Endothelial cell (in vitro differentiated cells): ENCODE measurements around the gene LYPLAL1. TPM values are rescaled to one million over a fixed set of nuclear protein-coding genes. Genes with fewer than 3 reads are reported as not detected.
A peak's percentile ranks its signal among the peaks of the same experiment; 100 is the strongest.

Experiments used
- DNase-seq: peaks from one replicate; pipeline ENCODE4 v3.0.0; 2021; ENCODE audit warnings: low spot score
- H3K27ac Mint-ChIP-seq: one replicate; pipeline ENCODE4 v1.8.0; 2021; ENCODE audit warnings: mixed read lengths, inconsistent platforms; ENCODE audit not compliant: unreplicated experiment
- H3K27me3 Mint-ChIP-seq: one replicate; pipeline ENCODE4 v1.8.0; 2021; ENCODE audit warnings: mild to moderate bottlenecking, moderate library complexity, mixed read lengths, inconsistent platforms; ENCODE audit not compliant: unreplicated experiment
- H3K36me3 Mint-ChIP-seq: one replicate; pipeline ENCODE4 v1.8.0; 2021; ENCODE audit warnings: mild to moderate bottlenecking, low read depth, mixed read lengths, inconsistent platforms; ENCODE audit not compliant: unreplicated experiment
- H3K4me1 Mint-ChIP-seq: one replicate; pipeline ENCODE4 v1.8.0; 2021; ENCODE audit warnings: mild to moderate bottlenecking, mixed read lengths, inconsistent platforms; ENCODE audit not compliant: unreplicated experiment
- H3K4me3 Mint-ChIP-seq: one replicate; pipeline ENCODE4 v1.8.0; 2021; ENCODE audit warnings: mild to moderate bottlenecking, mixed read lengths, inconsistent platforms; ENCODE audit not compliant: unreplicated experiment
- H3K9me3 Mint-ChIP-seq: one replicate; pipeline ENCODE4 v1.8.0; 2021; ENCODE audit warnings: mixed read lengths, inconsistent platforms; ENCODE audit not compliant: unreplicated experiment
- total RNA-seq: library from RNA; stranded (reverse); fragmentation: NEBNext Ultra II Directional; extraction: Animal tissue kit (Norgen Biotek cat#: 25700); gene quantifications from one replicate; pipeline ENCODE4 v1.2.1, GENCODE V29; 2021; ENCODE audit not compliant: unreplicated experiment
- TF ChIP-seq, protein P1 (sequence below): fragments of 200-600 bp; sonication (generic); IDR thresholded peaks from one replicate; pipeline ENCODE4 v1.5.0; 2021; ENCODE audit warnings: antibody characterized with exemption; ENCODE audit not compliant: unreplicated experiment

Gene LYPLAL1
- total RNA-seq, 1 donor from 2014 or later: 20.7 TPM

DNA sequence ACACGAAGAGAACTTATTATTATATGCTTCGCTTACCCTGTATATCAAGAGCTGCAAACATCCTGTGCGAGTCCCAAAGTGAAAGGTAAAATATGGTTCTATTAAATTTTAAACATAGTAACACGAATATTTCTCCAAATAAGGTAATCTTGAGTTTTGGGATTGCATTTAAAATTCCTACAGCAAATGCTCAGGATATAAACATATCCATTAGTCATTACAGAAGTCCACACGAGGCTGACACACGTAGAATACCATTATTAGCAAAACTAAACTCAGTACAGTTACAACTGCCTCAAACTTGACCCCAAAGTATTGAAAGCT is 282 bp upstream of the LYPLAL1 start:
- TF ChIP-seq, protein P1, sequence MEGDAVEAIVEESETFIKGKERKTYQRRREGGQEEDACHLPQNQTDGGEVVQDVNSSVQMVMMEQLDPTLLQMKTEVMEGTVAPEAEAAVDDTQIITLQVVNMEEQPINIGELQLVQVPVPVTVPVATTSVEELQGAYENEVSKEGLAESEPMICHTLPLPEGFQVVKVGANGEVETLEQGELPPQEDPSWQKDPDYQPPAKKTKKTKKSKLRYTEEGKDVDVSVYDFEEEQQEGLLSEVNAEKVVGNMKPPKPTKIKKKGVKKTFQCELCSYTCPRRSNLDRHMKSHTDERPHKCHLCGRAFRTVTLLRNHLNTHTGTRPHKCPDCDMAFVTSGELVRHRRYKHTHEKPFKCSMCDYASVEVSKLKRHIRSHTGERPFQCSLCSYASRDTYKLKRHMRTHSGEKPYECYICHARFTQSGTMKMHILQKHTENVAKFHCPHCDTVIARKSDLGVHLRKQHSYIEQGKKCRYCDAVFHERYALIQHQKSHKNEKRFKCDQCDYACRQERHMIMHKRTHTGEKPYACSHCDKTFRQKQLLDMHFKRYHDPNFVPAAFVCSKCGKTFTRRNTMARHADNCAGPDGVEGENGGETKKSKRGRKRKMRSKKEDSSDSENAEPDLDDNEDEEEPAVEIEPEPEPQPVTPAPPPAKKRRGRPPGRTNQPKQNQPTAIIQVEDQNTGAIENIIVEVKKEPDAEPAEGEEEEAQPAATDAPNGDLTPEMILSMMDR: no peak
- no peak overlapping the region for H3K27ac Mint-ChIP-seq
- no peaks in the 10 kb centered on the region for H3K36me3 Mint-ChIP-seq
- H3K4me3 Mint-ChIP-seq: peak overlapping the region; percentile 99
- no peaks in the 10 kb centered on the region for H3K9me3 Mint-ChIP-seq
- no peak for DNase-seq
- peaks cover 12% of the 10 kb centered on the region for H3K4me1 Mint-ChIP-seq
- no peaks in the 10 kb centered on the region for H3K27me3 Mint-ChIP-seq

DNA sequence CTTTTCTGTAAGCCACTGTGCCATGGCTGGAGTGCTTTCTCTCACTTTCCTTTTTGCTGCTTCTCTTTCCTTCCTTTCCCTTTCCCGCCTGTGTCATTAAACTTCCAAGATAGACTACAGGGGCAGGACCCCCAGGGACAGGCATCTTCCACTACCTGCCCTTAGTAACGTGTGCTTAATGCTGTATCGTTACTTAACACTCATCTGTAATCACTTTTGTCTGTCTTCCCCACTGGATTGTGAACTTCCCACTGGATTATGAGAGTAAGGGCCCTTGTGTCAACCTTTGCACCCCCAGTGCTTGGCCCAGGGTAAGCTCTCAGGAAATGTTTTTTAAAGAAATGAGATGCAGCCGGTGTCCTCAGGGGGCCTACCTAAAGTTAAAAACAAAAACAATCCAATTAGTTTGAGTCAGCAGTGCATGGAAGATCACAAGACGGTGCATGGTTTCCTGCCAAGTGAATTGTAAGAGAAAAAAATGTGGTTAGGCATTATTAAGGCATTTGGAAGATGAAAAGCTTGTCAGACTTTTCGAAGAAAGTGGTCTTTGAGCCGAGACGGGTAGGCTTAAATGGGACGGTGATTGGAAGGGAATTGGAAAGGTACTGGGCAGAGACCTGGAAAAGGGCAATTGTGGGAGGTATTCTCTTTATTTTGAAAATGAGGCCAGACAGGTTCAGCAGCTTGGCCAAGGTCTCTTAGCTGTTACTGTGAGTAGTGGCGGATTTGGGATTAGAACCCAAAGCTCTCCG is 958 bp downstream of the LYPLAL1 start:
- TF ChIP-seq, protein P1: no peak
- peak overlapping the region; percentile 98 for H3K27ac Mint-ChIP-seq
- H3K4me1 Mint-ChIP-seq: peaks cover 12% of the 10 kb centered on the region
- no peaks in the 10 kb centered on the region for H3K36me3 Mint-ChIP-seq
- H3K9me3 Mint-ChIP-seq: no peaks in the 10 kb centered on the region
- no peak for DNase-seq
- peak overlapping the region; percentile 99 for H3K4me3 Mint-ChIP-seq
- no peaks in the 10 kb centered on the region for H3K27me3 Mint-ChIP-seq

DNA sequence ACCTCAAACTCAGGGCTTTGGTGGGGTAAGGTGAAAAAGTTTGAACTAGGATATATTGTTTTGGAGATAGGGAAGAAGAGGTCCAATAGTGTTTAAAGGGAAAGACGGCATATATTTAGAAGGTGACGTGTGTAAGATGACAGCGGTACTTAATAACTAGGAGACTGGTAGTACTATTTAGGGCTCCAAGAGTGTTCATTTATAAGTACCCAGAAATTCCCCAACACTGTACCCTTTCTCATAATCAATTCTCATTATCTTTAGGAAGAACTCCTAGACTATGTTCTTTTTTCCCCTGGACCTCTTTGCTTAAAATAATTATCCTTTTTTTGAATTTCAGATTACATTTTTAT is 1.5 kb downstream of the LYPLAL1 start:
- H3K4me3 Mint-ChIP-seq: peak overlapping the region; percentile 99
- no peak for DNase-seq
- H3K4me1 Mint-ChIP-seq: peaks cover 12% of the 10 kb centered on the region
- no peaks in the 10 kb centered on the region for H3K9me3 Mint-ChIP-seq
- TF ChIP-seq, protein P1: no peak
- H3K36me3 Mint-ChIP-seq: no peaks in the 10 kb centered on the region
- no peaks in the 10 kb centered on the region for H3K27me3 Mint-ChIP-seq
- no peak overlapping the region for H3K27ac Mint-ChIP-seq

DNA sequence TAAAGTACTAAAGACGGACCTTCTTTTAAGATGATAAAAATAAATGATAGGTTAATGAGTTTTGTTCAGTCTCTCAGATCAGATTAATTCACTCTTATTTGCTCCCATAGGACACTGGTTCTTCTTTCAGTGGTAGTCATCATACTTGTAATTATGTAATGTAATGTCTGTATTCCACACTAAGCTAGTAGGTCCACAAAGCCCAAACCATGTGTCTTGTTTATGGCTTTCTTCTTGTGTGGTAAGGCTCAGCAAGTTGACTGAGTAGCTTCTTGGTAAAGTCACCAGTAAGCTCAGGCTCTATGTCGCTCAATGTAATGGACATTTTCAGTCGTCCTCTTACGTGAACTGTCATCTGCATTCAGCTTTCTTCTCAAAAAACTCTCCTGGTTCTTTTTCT is 2.5 kb downstream of the LYPLAL1 start:
- TF ChIP-seq, protein P1: no peak
- H3K4me3 Mint-ChIP-seq: no peak overlapping the region
- H3K36me3 Mint-ChIP-seq: no peaks in the 10 kb centered on the region
- no peaks in the 10 kb centered on the region for H3K9me3 Mint-ChIP-seq
- no peaks in the 10 kb centered on the region for H3K27me3 Mint-ChIP-seq
- no peak overlapping the region for H3K27ac Mint-ChIP-seq
- no peak for DNase-seq
- peaks cover 12% of the 10 kb centered on the region for H3K4me1 Mint-ChIP-seq

DNA sequence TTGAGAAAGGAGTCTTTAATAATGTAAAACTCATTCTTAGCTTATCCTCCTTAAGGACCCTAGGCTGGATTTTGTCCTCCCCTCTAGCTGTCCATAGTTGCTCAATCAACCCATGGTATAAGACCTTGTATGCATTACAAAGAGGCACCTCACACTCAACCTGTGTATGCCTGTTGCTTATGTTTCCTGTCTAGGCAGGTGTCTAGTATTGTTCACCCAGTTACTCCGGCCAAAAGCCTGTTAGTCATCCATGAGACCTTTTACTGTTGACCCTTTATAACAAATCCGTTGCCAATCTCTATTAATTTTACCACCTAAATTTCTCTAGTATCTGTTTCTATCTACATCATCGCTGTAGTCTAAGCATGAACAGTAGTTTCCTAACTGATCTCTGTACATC is 3.7 kb downstream of the LYPLAL1 start:
- Mint-ChIP-seq H3K36me3 (no peaks in the 10 kb centered on the region), H3K9me3 (no peaks in the 10 kb centered on the region), H3K27me3 (no peaks in the 10 kb centered on the region), H3K4me3 (no peak overlapping the region), H3K27ac (no peak overlapping the region), H3K4me1 (peaks cover 12% of the 10 kb centered on the region)
- TF ChIP-seq, protein P1: no peak
- DNase-seq: no peak
